Endodermal cell (in vitro differentiated cells): ENCODE data around the gene PCDH8. TPM values are rescaled to one million over a fixed set of nuclear protein-coding genes. Genes with fewer than 3 reads are reported as not detected.
A peak's percentile ranks its signal among the peaks of the same experiment; 100 is the strongest.

ENCODE experiments used
- DNase-seq: peaks from one replicate; pipeline ENCODE4 v3.0.0-alpha.2; 2017
- H3K27ac ChIP-seq: 2 replicates; pipeline ENCODE4 v1.5.1; 2013; ENCODE audit warnings: mild to moderate bottlenecking, low read depth, low read length, moderate library complexity
- H3K27me3 ChIP-seq: 2 replicates; pipeline ENCODE4 v1.6.1; 2013; ENCODE audit warnings: mild to moderate bottlenecking, low read length, moderate library complexity; ENCODE audit not compliant: insufficient read depth, control insufficient read depth, poor library complexity, severe bottlenecking
- H3K36me3 ChIP-seq: 2 replicates; pipeline ENCODE4 v1.7.0; 2013; ENCODE audit warnings: mild to moderate bottlenecking, low read length, moderate library complexity; ENCODE audit not compliant: control insufficient read depth, insufficient read depth
- H3K4me1 ChIP-seq: one replicate; pipeline ENCODE4 v1.7.0; 2013; ENCODE audit warnings: low read length; ENCODE audit not compliant: control insufficient read depth, insufficient read depth
- H3K4me3 ChIP-seq: 2 replicates; pipeline ENCODE4 v1.5.1; 2013; ENCODE audit warnings: mild to moderate bottlenecking, low read length, moderate library complexity
- H3K9ac ChIP-seq: 2 replicates; pipeline ENCODE4 v1.6.1; 2013; ENCODE audit warnings: mild to moderate bottlenecking, low read length, moderate library complexity; ENCODE audit not compliant: poor library complexity, severe bottlenecking; ENCODE audit errors: extremely low read depth
- H3K9me3 ChIP-seq: 2 replicates; pipeline ENCODE4 v1.6.1; 2013; ENCODE audit warnings: mild to moderate bottlenecking, low read length, moderate library complexity; ENCODE audit not compliant: control insufficient read depth
- H3K27ac Mint-ChIP-seq: 2 replicates; pipeline ENCODE4 v1.8.0; 2020; ENCODE audit warnings: mixed read lengths
- H3K27me3 Mint-ChIP-seq: 2 replicates; pipeline ENCODE4 v1.8.0; 2021; ENCODE audit warnings: mild to moderate bottlenecking, mixed read lengths; ENCODE audit not compliant: insufficient read depth
- H3K36me3 Mint-ChIP-seq: 2 replicates; pipeline ENCODE4 v1.8.0; 2020; ENCODE audit warnings: low read depth, mixed read lengths
- H3K4me1 Mint-ChIP-seq: 2 replicates; pipeline ENCODE4 v1.8.0; 2020; ENCODE audit warnings: mixed read lengths
- H3K4me3 Mint-ChIP-seq: 2 replicates; pipeline ENCODE4 v1.8.0; 2020; ENCODE audit warnings: mild to moderate bottlenecking, moderate library complexity, mixed read lengths
- H3K9me3 Mint-ChIP-seq: 2 replicates; pipeline ENCODE4 v1.8.0; 2020; ENCODE audit warnings: mild to moderate bottlenecking, mixed read lengths
- CTCF ChIP-seq: fragments of 200-600 bp; sonication (generic); conservative IDR thresholded peaks from 2 replicates; pipeline ENCODE4 v1.5.0; 2021; ENCODE audit warnings: antibody characterized with exemption, mild to moderate bottlenecking
- WGBS, 2 experiments: methylation state at CpG; one replicate each; pipeline versions ENCODE4 v1.1.5 to v1.1.7; 2013; ENCODE audit warnings: missing lambda C conversion rate in 2 of 2, mixed read lengths in 1 of 2; ENCODE audit not compliant: insufficient coverage in 1 of 2, insufficient read length in 1 of 2; 5-methylcytosine and 5-hydroxymethylcytosine counted together
- total RNA-seq, 2 donors: library from RNA; stranded (reverse); fragmentation: NEBNext Ultra II Directional in 1 of 2; extraction: Animal tissue kit (Norgen Biotek cat#: 25700) in 1 of 2; gene quantifications; 2 replicates in 1 of 2; 3 replicates in 1 of 2; pipeline ENCODE4 v1.2.1, GENCODE V29; 2021

PCDH8 gene
- total RNA-seq, 2 donors from 2014 or later, result 1.8 to 10.6 TPM

DNA sequence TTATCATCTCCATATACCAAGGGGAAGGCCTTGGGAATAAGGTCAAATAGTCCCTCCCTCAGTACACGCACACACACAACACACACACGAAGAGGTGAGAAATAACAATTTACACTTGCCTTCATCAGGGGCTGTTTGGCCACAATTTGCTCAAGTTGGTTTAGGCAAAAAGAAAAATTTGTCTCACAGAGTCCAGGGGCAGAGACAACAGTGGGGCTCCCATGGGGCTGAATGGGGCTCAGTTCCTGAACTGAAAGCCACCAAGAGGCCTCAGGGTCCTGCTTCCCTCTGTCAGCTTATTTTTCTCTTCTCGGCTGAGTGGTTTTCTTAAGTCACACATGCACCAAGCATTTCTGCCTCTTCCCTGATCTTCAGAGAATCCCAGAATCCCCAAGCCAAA, 35.5 kb downstream of the PCDH8 start:
- 86 to 100% methylated on average over 1 to 3 of the region's 3 CpGs for WGBS, 2 experiments

GRCh38 chr13:52811841-52812240, 36.6 kb downstream of the PCDH8 start:
- H3K36me3 Mint-ChIP-seq, result peaks cover 2% of the 10 kb centered on the region
- TF ChIP-seq CTCF, result no peak

More for the DNA sequence above, 35.5 kb downstream of the PCDH8 start:
- H3K27ac Mint-ChIP-seq, result no peak overlapping the region
- no peak overlapping the region for H3K27ac ChIP-seq
- H3K4me1 ChIP-seq, result no peaks in the 10 kb centered on the region
- no peak overlapping the region for H3K4me3 Mint-ChIP-seq
- peak; percentile 13 for DNase-seq
- no peak for TF ChIP-seq CTCF
- H3K9me3 Mint-ChIP-seq, result peaks cover 29% of the 10 kb centered on the region
- H3K9me3 ChIP-seq, result peaks cover 12% of the 10 kb centered on the region
- no peaks in the 10 kb centered on the region for H3K36me3 ChIP-seq
- no peaks in the 10 kb centered on the region for H3K27me3 Mint-ChIP-seq
- H3K27me3 ChIP-seq, result no peaks in the 10 kb centered on the region
- H3K36me3 Mint-ChIP-seq, result peaks cover 2% of the 10 kb centered on the region
- H3K9ac ChIP-seq, result no peak overlapping the region
- H3K4me1 Mint-ChIP-seq, result peaks cover 8% of the 10 kb centered on the region
- no peak overlapping the region for H3K4me3 ChIP-seq

DNA sequence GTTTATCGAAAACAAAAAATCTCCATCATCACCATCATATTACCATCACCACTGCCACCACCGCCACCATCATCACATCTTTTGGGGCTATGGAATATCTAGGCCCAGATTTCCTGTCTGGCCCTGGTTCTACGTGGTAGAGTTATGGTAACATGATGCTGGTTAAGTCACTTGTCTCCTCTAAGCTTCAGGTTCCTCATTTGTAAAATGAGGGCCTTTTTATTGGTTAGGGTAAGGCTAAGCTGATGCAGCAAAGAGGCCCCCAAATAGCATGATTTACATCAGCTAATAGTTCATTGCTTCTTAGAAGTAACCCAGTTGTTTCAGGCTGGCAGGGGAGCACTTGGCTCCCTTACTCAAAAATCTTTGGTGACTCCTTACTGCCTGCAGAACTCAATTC, 37.9 kb downstream of the PCDH8 start:
- no peak for DNase-seq
- H3K4me3 Mint-ChIP-seq, result no peak overlapping the region
- Histone ChIP-seq H3K9ac (no peak overlapping the region), H3K4me1 (no peaks in the 10 kb centered on the region), H3K4me3 (no peak overlapping the region), H3K27me3 (no peaks in the 10 kb centered on the region), H3K27ac (no peak overlapping the region), H3K36me3 (no peaks in the 10 kb centered on the region), H3K9me3 (no peaks in the 10 kb centered on the region)
- H3K36me3 Mint-ChIP-seq, result peaks cover 2% of the 10 kb centered on the region
- peaks cover 9% of the 10 kb centered on the region for H3K9me3 Mint-ChIP-seq
- TF ChIP-seq CTCF, result no peak
- H3K27ac Mint-ChIP-seq, result no peak overlapping the region
- H3K27me3 Mint-ChIP-seq, result peaks cover 3% of the 10 kb centered on the region
- 94% methylated on average over 3 of the region's 3 CpGs; no CpG with 5 or more reads in 1 of the 2 experiments for WGBS, 2 experiments
- H3K4me1 Mint-ChIP-seq, result peaks cover 8% of the 10 kb centered on the region

More at GRCh38 chr13:52811841-52812240, 36.6 kb downstream of the PCDH8 start:
- Mint-ChIP-seq H3K4me3 (no peak overlapping the region), H3K4me1 (peaks cover 8% of the 10 kb centered on the region), H3K9me3 (peaks cover 19% of the 10 kb centered on the region), H3K27ac (no peak overlapping the region), H3K27me3 (no peaks in the 10 kb centered on the region)
- Histone ChIP-seq H3K9ac (no peak overlapping the region), H3K36me3 (no peaks in the 10 kb centered on the region), H3K27me3 (no peaks in the 10 kb centered on the region), H3K4me1 (no peaks in the 10 kb centered on the region), H3K27ac (no peak overlapping the region), H3K9me3 (peaks cover 5% of the 10 kb centered on the region), H3K4me3 (no peak overlapping the region)
- peak; percentile 28 for DNase-seq
- 80 to 100% methylated on average over 1 to 4 of the region's 4 CpGs for WGBS, 2 experiments
